Amniotic epithelial cell (primary cell): Measurements from ENCODE around the gene AMDHD1.

Experiments used
- DNase-seq: peaks from one replicate; pipeline ENCODE4 v3.0.0-alpha.2; 2010; ENCODE audit warnings: low read depth

The AMDHD1 gene

GRCh38 chr12:95943330-95943842 lies at the start of gene AMDHD1:
Gene AMDHD1, plus strand, starts transcription at chr12:95943331. Its CDS starts 68 bp downstream, at chr12:95943399.
- DNase-seq: peak; percentile 45

- no peak for DNase-seq
Observed at GRCh38 chr12:95896846-95897245, 46.3 kb upstream of the AMDHD1 start.

- no peak for DNase-seq
Observed at GRCh38 chr12:95898081-95898480, 45.0 kb upstream of the AMDHD1 start.

GRCh38 chr12:95908573-95908972 lies 34.6 kb upstream of the AMDHD1 start:
- peak; percentile 8 for DNase-seq

GRCh38 chr12:95909871-95910270 lies 33.3 kb upstream of the AMDHD1 start:
- no peak for DNase-seq

- peak; percentile 46 for DNase-seq
Observed at GRCh38 chr12:95918194-95918993, 24.7 kb upstream of the AMDHD1 start.

GRCh38 chr12:95919110-95919509 lies 24.0 kb upstream of the AMDHD1 start:
- no peak for DNase-seq

GRCh38 chr12:95922231-95922630 lies 20.9 kb upstream of the AMDHD1 start:
- DNase-seq: peak; percentile 5

- no peak for DNase-seq
Observed at GRCh38 chr12:95940514-95940913, 2.6 kb upstream of the AMDHD1 start.

GRCh38 chr12:95942101-95942523 lies 1.0 kb upstream of the AMDHD1 start:
- DNase-seq: no peak

- DNase-seq: peak; percentile 74
Observed at GRCh38 chr12:95942524-95943329, 404 bp upstream of the AMDHD1 start, which contains the start of gene CCDC38. Gene CCDC38, minus strand, starts transcription at chr12:95942614. Its CDS starts 6,105 bp downstream, at chr12:95936509.

- no peak for DNase-seq
Observed at GRCh38 chr12:95944108-95944704, 1.1 kb downstream of the AMDHD1 start.

GRCh38 chr12:95949477-95950206 lies 6.5 kb downstream of the AMDHD1 start:
- DNase-seq: no peak

- no peak for DNase-seq
Observed at GRCh38 chr12:95951515-95951914, 8.4 kb downstream of the AMDHD1 start.

- DNase-seq: no peak
Observed at GRCh38 chr12:95953000-95953399, 9.9 kb downstream of the AMDHD1 start.

GRCh38 chr12:95955549-95956159 lies 12.5 kb downstream of the AMDHD1 start:
- DNase-seq: no peak

- no peak for DNase-seq
Observed at GRCh38 chr12:95956557-95957145, 13.5 kb downstream of the AMDHD1 start.

- peak; percentile 7 for DNase-seq
Observed at GRCh38 chr12:95959107-95959506, 16.0 kb downstream of the AMDHD1 start.

- DNase-seq: no peak
Observed at GRCh38 chr12:95960241-95960640, 17.1 kb downstream of the AMDHD1 start.

- DNase-seq: no peak
Observed at GRCh38 chr12:95962222-95962621, 19.1 kb downstream of the AMDHD1 start.

GRCh38 chr12:95963096-95963495 lies 20.0 kb downstream of the AMDHD1 start:
- DNase-seq: no peak
